Stimulated activated naive CD4-positive, alpha-beta T cell treated with Interleukin-2 at 50 U/mL for 16 hours (primary cell): ENCODE measurements around the gene TRPC5OS.

Experiments used
- DNase-seq: peaks from one replicate; lab custom pipeline; 2025; lab: John Stamatoyannopoulos, UW

TRPC5OS gene

GRCh38 chrX:111875881-111876280, at the start of gene TRPC5OS:
TRPC5OS (plus strand) TSS chrX:111876181; CDS start chrX:111901850, 25,669 bp downstream.
- no peak for DNase-seq

GRCh38 chrX:111829345-111829744, 46.6 kb upstream of the TRPC5OS start:
- no peak for DNase-seq

- DNase-seq: no peak
Measured at GRCh38 chrX:111830571-111830970, 45.4 kb upstream of the TRPC5OS start.

- DNase-seq: no peak
Measured at GRCh38 chrX:111831343-111831742, 44.6 kb upstream of the TRPC5OS start.

GRCh38 chrX:111837197-111837596, 38.8 kb upstream of the TRPC5OS start:
- DNase-seq: no peak

- DNase-seq: no peak
Measured at GRCh38 chrX:111847491-111848133, 28.4 kb upstream of the TRPC5OS start.

GRCh38 chrX:111848541-111848940, 27.4 kb upstream of the TRPC5OS start:
- no peak for DNase-seq

- DNase-seq: no peak
Measured at GRCh38 chrX:111850975-111851374, 25.0 kb upstream of the TRPC5OS start.

- DNase-seq: no peak
Measured at GRCh38 chrX:111854556-111855490, 21.2 kb upstream of the TRPC5OS start.

- no peak for DNase-seq
Measured at GRCh38 chrX:111857534-111858060, 18.4 kb upstream of the TRPC5OS start.

- DNase-seq: no peak
Measured at GRCh38 chrX:111861605-111862004, 14.4 kb upstream of the TRPC5OS start.

- no peak for DNase-seq
Measured at GRCh38 chrX:111867236-111867635, 8.7 kb upstream of the TRPC5OS start.

- no peak for DNase-seq
Measured at GRCh38 chrX:111868726-111869638, 7.0 kb upstream of the TRPC5OS start.

- no peak for DNase-seq
Measured at GRCh38 chrX:111869639-111870034, 6.3 kb upstream of the TRPC5OS start.

GRCh38 chrX:111874241-111874640, 1.7 kb upstream of the TRPC5OS start:
- no peak for DNase-seq

GRCh38 chrX:111876646-111877045, 665 bp downstream of the TRPC5OS start:
- no peak for DNase-seq

GRCh38 chrX:111877681-111878080, 1.7 kb downstream of the TRPC5OS start:
- no peak for DNase-seq

- DNase-seq: no peak
Measured at GRCh38 chrX:111880735-111881134, 4.8 kb downstream of the TRPC5OS start.

- DNase-seq: no peak
Measured at GRCh38 chrX:111881715-111882114, 5.7 kb downstream of the TRPC5OS start.

- DNase-seq: no peak
Measured at GRCh38 chrX:111886678-111887077, 10.7 kb downstream of the TRPC5OS start.

- DNase-seq: no peak
Measured at GRCh38 chrX:111888600-111888999, 12.6 kb downstream of the TRPC5OS start.

- DNase-seq: no peak
Measured at GRCh38 chrX:111892375-111892774, 16.4 kb downstream of the TRPC5OS start.
